ENCODE measurements around the gene SLC1A5. TPM values are rescaled to one million over a fixed set of nuclear protein-coding genes. Genes with fewer than 3 reads are reported as not detected.

Gene SLC1A5
- total RNA-seq, 3 donors from 2014 or later, result 349 to 439 (median 369) TPM

Other genes with a start within 250 kb of the SLC1A5 start
- 100 to 1,000 TPM; 237 to 257 (median 239) TPM for gene CALM3, start 187.3 kb downstream of the SLC1A5 start, total RNA-seq
- gene PTGIR, start 163.5 kb downstream of the SLC1A5 start, total RNA-seq, result 1 to 10 TPM; 2.2 to 5.8 (median 4.3) TPM
- gene GNG8, start 152.4 kb downstream of the SLC1A5 start, total RNA-seq, result 1 to 10 TPM; 1.5 to 2.6 (median 2.4) TPM
- under 1 TPM; 0.50 to 0.71 (median 0.63) TPM for gene DACT3, start 127.4 kb downstream of the SLC1A5 start, total RNA-seq
- 10 to 100 TPM; 45.3 to 59.8 (median 58.1) TPM for gene PRKD2, start 71.5 kb downstream of the SLC1A5 start, total RNA-seq
- gene FKRP, start 42.5 kb downstream of the SLC1A5 start, total RNA-seq, result 10 to 100 TPM; 26.0 to 31.2 (median 28.9) TPM
- gene STRN4, start 42.1 kb downstream of the SLC1A5 start, total RNA-seq, result 10 to 100 TPM; 91.3 to 98.0 (median 96.7) TPM
- gene AP2S1, start 62.3 kb upstream of the SLC1A5 start, total RNA-seq, result 100 to 1,000 TPM; 106 to 130 (median 116) TPM
- gene ARHGAP35, start 72.4 kb upstream of the SLC1A5 start, total RNA-seq, result 10 to 100 TPM; 14.3 to 15.5 (median 14.3) TPM
- under 1 TPM in 1 of 3 donors, not detected in 2; 0.14 TPM for gene NPAS1, start 231.2 kb upstream of the SLC1A5 start, total RNA-seq

Data from activated T-cell treated with anti-CD3 and anti-CD28 coated beads, Interleukin-2, amount 50 U/mL, for 4 hours (primary cell).